ENCODE results near the gene TMOD1.
"Not testable (repeated sequence)": the region's sequence is repeated elsewhere in the genome, so short reads cannot be mapped to it uniquely, and the experiment has no call there.

TMOD1 gene

DNA sequence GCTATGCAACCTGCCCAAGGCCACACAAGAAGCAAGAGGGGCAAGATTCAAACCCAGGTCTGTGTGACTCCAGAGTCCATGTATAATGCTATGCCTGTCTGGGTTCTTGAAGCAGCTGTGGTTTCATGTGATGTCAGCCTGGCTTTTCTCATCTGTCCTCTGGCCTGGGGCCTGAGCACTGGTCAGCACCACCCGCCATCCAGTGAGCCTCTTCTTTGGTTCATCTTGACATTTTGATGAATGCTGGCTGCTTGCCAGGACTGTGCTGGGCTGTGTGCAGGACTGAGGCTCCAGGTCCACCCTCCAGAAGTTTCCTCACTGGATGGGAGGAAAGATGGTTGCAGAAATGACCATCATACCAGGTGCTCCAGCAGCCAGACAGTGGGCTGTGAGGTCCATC is 70.2 kb downstream of the TMOD1 start:
- no peak for DNase-seq (ENCODE audit: extremely low read depth, insufficient read length)
- TF ChIP-seq CTCF (IDR thresholded peaks at IDR 0.05; ENCODE audit: insufficient read depth, low read length, poor library complexity, severe bottlenecking), result no peak
- H3K36me3 ChIP-seq (ENCODE audit: control insufficient read depth, insufficient read depth, low read length), result peaks cover 18% of the 10 kb centered on the region

DNA sequence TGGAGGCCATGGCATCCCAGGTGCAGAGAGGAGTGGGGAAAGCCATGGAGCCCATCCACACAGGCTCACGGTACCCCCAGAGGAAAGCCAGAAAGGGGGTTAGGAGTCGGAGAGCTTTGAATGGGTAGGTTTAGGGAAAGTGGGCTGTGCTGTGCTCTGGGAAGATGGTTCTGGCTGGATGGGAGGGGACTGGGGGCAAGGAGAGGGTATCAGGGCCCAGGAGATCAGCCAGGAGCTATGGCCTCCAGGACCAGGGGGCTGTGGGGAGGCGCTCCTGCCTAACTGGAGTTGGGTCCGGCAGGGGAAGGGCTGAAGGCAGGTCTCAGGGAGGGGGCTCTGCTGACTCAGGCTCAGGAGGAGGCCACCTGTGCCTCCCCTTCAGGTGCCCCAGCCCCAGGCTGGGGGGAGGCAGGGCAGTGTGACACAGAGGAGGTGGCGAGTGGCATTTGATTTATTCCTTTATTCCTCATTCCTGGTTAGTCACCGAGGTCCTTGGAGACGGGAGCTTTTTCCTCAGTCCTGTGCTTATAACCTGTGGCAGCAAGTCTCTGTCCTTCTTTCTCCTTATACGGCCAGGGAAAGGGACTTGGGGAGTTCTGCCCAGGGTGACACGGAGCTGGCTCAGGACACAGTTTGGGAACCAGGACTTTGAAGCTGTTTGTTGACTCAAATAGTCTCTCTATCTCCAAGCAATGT is 70.9 kb downstream of the TMOD1 start:
- Histone ChIP-seq H3K36me3 (ENCODE audit: control insufficient read depth, insufficient read depth, low read length) (peaks cover 16% of the 10 kb centered on the region), H3K4me3 (replicated peaks; ENCODE audit: low read depth, low read length) (no peak overlapping the region), H3K27me3 (replicated peaks; ENCODE audit: control insufficient read depth, insufficient read depth, low read length) (no peaks in the 10 kb centered on the region)
- TF ChIP-seq CTCF (IDR thresholded peaks at IDR 0.05; ENCODE audit: insufficient read depth, low read length, poor library complexity, severe bottlenecking), result no peak
- no peak for DNase-seq (ENCODE audit: extremely low read depth, insufficient read length)

More for the DNA sequence above, 70.2 kb downstream of the TMOD1 start:
- no peaks in the 10 kb centered on the region for H3K27me3 ChIP-seq (replicated peaks; ENCODE audit: control insufficient read depth, insufficient read depth, low read length)
- H3K4me3 ChIP-seq (replicated peaks; ENCODE audit: low read depth, low read length), result no peak overlapping the region

DNA sequence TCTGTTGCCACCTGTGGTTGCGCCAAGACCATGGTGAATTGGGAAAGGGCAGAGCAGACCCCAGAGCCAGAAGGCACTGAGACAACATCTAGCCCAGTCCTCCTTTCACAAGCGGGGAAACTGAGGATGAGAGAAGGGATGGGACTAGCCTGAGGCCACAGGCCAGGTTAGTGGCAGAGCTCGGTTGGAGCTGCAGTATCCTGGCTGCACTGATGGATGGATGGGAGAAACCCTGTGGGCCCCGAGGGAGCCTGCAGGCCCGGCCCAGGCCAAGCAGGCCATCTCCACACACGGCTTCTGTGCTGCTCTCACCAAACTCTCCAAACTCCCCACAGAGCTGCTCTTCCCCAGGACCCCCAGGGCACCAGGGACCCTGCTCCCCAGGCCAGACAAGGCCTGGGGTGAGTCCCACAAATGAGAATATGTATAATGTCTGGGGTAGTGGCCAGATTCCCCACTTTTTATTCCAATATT is 71.5 kb downstream of the TMOD1 start:
- Histone ChIP-seq H3K36me3 (ENCODE audit: control insufficient read depth, insufficient read depth, low read length) (peaks cover 16% of the 10 kb centered on the region), H3K27me3 (replicated peaks; ENCODE audit: control insufficient read depth, insufficient read depth, low read length) (no peaks in the 10 kb centered on the region), H3K4me3 (replicated peaks; ENCODE audit: low read depth, low read length) (no peak overlapping the region)
- TF ChIP-seq CTCF (IDR thresholded peaks at IDR 0.05; ENCODE audit: insufficient read depth, low read length, poor library complexity, severe bottlenecking), result no peak
- no peak for DNase-seq (ENCODE audit: extremely low read depth, insufficient read length)

- H3K27me3 ChIP-seq (replicated peaks; ENCODE audit: control insufficient read depth, insufficient read depth, low read length), result no peaks in the 10 kb centered on the region
- no peak overlapping the region for H3K4me3 ChIP-seq (replicated peaks; ENCODE audit: low read depth, low read length)
- peaks cover 12% of the 10 kb centered on the region for H3K36me3 ChIP-seq (ENCODE audit: control insufficient read depth, insufficient read depth, low read length)
- TF ChIP-seq CTCF (IDR thresholded peaks at IDR 0.05; ENCODE audit: insufficient read depth, low read length, poor library complexity, severe bottlenecking), result no peak
- DNase-seq (ENCODE audit: extremely low read depth, insufficient read length), result no peak
Observed at GRCh38 chr9:97573482-97574073, 72.1 kb downstream of the TMOD1 start.

GRCh38 chr9:97574101-97574571 is 72.7 kb downstream of the TMOD1 start:
- H3K27me3 ChIP-seq (replicated peaks; ENCODE audit: control insufficient read depth, insufficient read depth, low read length); H3K4me3 ChIP-seq (replicated peaks; ENCODE audit: low read depth, low read length); H3K36me3 ChIP-seq (ENCODE audit: control insufficient read depth, insufficient read depth, low read length); DNase-seq (ENCODE audit: extremely low read depth, insufficient read length): not testable (repeated sequence)

- not testable (repeated sequence) for H3K27me3 ChIP-seq (replicated peaks; ENCODE audit: control insufficient read depth, insufficient read depth, low read length); DNase-seq (ENCODE audit: extremely low read depth, insufficient read length); H3K36me3 ChIP-seq (ENCODE audit: control insufficient read depth, insufficient read depth, low read length); H3K4me3 ChIP-seq (replicated peaks; ENCODE audit: low read depth, low read length)
Observed at GRCh38 chr9:97574921-97575672, 73.6 kb downstream of the TMOD1 start.

Measured in GM06990 (cell line).